MM.1S (cell line): ENCODE data around the gene SLX4IP.
"Not testable (repeated sequence)": the region's sequence is repeated elsewhere in the genome, so short reads cannot be mapped to it uniquely, and the experiment has no call there.

Experiments used
- DNase-seq: peaks from one replicate; pipeline ENCODE4 v3.0.0-alpha.2; 2015
- H2AFZ ChIP-seq: fragments of 300-600 bp; sonication (generic); 2 replicates; pipeline ENCODE4 v1.6.0; 2016; ENCODE audit warnings: antibody characterized with exemption, low read length
- H3F3A ChIP-seq: fragments of 300-600 bp; sonication (generic); 2 replicates; pipeline ENCODE4 v1.6.1; 2016; ENCODE audit warnings: mild to moderate bottlenecking, antibody characterized with exemption, low read length, moderate library complexity, mixed read lengths; ENCODE audit not compliant: insufficient read depth
- H3K27ac ChIP-seq: fragments of 300-600 bp; sonication (generic); 2 replicates; pipeline ENCODE4 v1.5.1; 2016; ENCODE audit warnings: mild to moderate bottlenecking, low read length
- H3K27me3 ChIP-seq: fragments of 300-600 bp; sonication (generic); replicated peaks from 2 replicates; pipeline ENCODE4 v1.6.0; 2016; ENCODE audit warnings: low read length; ENCODE audit not compliant: insufficient read depth
- H3K36me3 ChIP-seq: fragments of 300-600 bp; sonication (generic); replicated peaks from 2 replicates; pipeline ENCODE4 v1.6.1; 2016; ENCODE audit warnings: mild to moderate bottlenecking, low read length, mixed read lengths; ENCODE audit not compliant: insufficient read depth
- H3K4me1 ChIP-seq: fragments of 300-600 bp; sonication (generic); 2 replicates; pipeline ENCODE4 v1.6.1; 2016; ENCODE audit warnings: low read length, mixed read lengths
- H3K4me2 ChIP-seq: fragments of 300-600 bp; sonication (generic); 2 replicates; pipeline ENCODE4 v1.6.0; 2016; ENCODE audit warnings: low read depth, low read length
- H3K4me3 ChIP-seq: fragments of 300-600 bp; sonication (generic); 2 replicates; pipeline ENCODE4 v1.5.1; 2016; ENCODE audit warnings: low read length, mixed read lengths
- H3K79me2 ChIP-seq: fragments of 300-600 bp; sonication (generic); 2 replicates; pipeline ENCODE4 v1.6.1; 2016; ENCODE audit warnings: mixed run types, low read length, mixed read lengths
- H3K9ac ChIP-seq: fragments of 300-600 bp; sonication (generic); 2 replicates; pipeline ENCODE4 v1.6.1; 2016; ENCODE audit warnings: low read length, mixed read lengths
- H3K9me2 ChIP-seq: fragments of 300-600 bp; sonication (generic); replicated peaks from 2 replicates; pipeline ENCODE4 v1.6.1; 2016; ENCODE audit warnings: mild to moderate bottlenecking, low read length, mixed read lengths; ENCODE audit not compliant: insufficient read depth
- H3K9me3 ChIP-seq: fragments of 300-600 bp; sonication (generic); replicated peaks from 2 replicates; pipeline ENCODE4 v1.6.1; 2016; ENCODE audit warnings: mild to moderate bottlenecking, low read length, mixed read lengths; ENCODE audit not compliant: insufficient read depth
- H4K20me1 ChIP-seq: fragments of 300-600 bp; sonication (generic); 2 replicates; pipeline ENCODE4 v1.6.1; 2016; ENCODE audit warnings: mild to moderate bottlenecking, low read length, moderate library complexity, mixed read lengths; ENCODE audit not compliant: insufficient read depth
- EZH2 ChIP-seq: fragments of 300-600 bp; sonication (generic); optimal IDR thresholded peaks from 2 replicates; pipeline ENCODE3; 2017; ENCODE audit warnings: low read depth, mild to moderate bottlenecking, antibody characterized with exemption, low read length, mixed read lengths
- EZH2phosphoT487 ChIP-seq: fragments of 300-600 bp; sonication (generic); IDR thresholded peaks from 2 replicates; pipeline ENCODE4 v1.6.1; 2018; ENCODE audit warnings: antibody characterized with exemption, low read length
- TF ChIP-seq, protein P1 (sequence below): fragments of 300-600 bp; sonication (generic); IDR thresholded peaks from 2 replicates; pipeline ENCODE4 v1.5.1; 2016; ENCODE audit warnings: antibody characterized with exemption, low read length, mixed read lengths

Gene SLX4IP

DNA sequence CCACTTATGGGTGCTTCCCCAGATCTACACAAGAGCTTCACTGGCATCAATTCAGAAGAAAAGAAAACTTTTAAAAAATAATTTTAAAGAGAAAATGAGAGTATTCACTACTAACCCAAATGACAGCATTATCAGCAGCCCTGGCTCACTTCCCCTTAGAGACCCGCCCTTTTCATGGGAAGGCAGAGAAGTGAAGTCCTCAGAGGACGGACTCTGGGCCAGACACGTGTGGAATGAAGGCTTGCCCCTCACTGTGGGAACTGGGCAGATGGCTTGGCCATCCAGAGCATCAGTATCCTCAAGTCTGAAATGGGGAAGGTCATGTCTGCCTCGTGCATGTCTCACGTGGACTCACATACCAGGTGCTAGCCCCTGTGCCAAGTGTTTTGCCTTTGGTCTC is 175.1 kb downstream of the SLX4IP start:
- no peaks in the 10 kb centered on the region for H3K9me2 ChIP-seq
- H3K36me3 ChIP-seq, result no peaks in the 10 kb centered on the region
- no peak overlapping the region for H3K27ac ChIP-seq
- TF ChIP-seq, protein P1, sequence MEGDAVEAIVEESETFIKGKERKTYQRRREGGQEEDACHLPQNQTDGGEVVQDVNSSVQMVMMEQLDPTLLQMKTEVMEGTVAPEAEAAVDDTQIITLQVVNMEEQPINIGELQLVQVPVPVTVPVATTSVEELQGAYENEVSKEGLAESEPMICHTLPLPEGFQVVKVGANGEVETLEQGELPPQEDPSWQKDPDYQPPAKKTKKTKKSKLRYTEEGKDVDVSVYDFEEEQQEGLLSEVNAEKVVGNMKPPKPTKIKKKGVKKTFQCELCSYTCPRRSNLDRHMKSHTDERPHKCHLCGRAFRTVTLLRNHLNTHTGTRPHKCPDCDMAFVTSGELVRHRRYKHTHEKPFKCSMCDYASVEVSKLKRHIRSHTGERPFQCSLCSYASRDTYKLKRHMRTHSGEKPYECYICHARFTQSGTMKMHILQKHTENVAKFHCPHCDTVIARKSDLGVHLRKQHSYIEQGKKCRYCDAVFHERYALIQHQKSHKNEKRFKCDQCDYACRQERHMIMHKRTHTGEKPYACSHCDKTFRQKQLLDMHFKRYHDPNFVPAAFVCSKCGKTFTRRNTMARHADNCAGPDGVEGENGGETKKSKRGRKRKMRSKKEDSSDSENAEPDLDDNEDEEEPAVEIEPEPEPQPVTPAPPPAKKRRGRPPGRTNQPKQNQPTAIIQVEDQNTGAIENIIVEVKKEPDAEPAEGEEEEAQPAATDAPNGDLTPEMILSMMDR, result no peak
- no peak for TF ChIP-seq EZH2phosphoT487
- TF ChIP-seq EZH2, result no peak
- H3K79me2 ChIP-seq, result no peaks in the 10 kb centered on the region
- no peaks in the 10 kb centered on the region for H3F3A ChIP-seq
- H3K4me1 ChIP-seq, result no peaks in the 10 kb centered on the region
- no peak overlapping the region for H3K4me2 ChIP-seq
- H3K27me3 ChIP-seq, result no peaks in the 10 kb centered on the region
- no peaks in the 10 kb centered on the region for H3K9me3 ChIP-seq
- no peak for DNase-seq
- H2AFZ ChIP-seq, result no peak overlapping the region
- no peak overlapping the region for H3K9ac ChIP-seq
- no peak overlapping the region for H3K4me3 ChIP-seq
- no peaks in the 10 kb centered on the region for H4K20me1 ChIP-seq

DNA sequence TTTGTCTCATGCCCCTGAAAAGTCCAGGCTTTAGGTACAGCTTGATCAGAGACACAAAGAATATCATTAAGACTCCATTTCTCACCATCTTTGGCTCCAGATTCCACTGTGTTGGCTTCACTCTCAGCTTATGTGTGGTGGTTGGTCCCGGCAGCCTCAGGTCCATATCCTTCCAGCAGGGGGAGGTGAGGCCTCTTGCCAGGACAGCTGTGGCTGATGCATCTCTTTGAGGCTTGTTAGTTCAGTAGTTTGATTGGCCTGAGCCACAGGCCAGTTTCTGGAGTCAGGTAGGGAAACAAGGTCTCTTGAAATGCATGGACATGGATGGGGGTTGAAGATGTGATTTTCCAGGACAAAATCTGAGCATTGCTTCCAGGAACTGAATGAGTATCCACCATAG is 176.3 kb downstream of the SLX4IP start:
- Histone ChIP-seq H3K79me2 (no peaks in the 10 kb centered on the region), H3K9me2 (no peaks in the 10 kb centered on the region), H3K27me3 (no peaks in the 10 kb centered on the region), H3K27ac (no peak overlapping the region), H3F3A (no peaks in the 10 kb centered on the region), H3K9ac (no peak overlapping the region), H2AFZ (no peak overlapping the region), H3K4me3 (no peak overlapping the region), H3K4me2 (no peak overlapping the region), H4K20me1 (no peaks in the 10 kb centered on the region), H3K36me3 (no peaks in the 10 kb centered on the region), H3K9me3 (no peaks in the 10 kb centered on the region), H3K4me1 (no peaks in the 10 kb centered on the region)
- TF ChIP-seq, protein P1, result peak; percentile 26
- TF ChIP-seq EZH2phosphoT487, result no peak
- DNase-seq, result no peak

DNA sequence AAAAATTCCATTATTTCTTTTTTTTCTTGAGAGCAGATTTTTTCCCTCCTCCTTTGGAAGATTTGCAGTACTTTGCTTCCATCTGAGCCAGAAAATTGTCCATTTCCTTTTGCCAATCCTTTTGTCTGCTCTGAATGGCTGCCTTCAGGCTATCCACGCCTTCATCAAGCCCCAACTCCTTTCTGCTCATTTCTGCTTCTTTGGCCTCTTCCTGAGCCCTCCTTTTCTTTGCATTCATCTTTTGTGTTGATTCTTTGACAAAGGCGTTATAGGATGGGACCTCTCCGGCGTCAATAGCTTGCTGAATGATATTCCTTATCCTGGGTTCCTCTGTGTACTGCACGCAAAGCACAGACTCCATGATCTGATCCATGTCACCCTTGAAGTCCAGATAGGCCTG is 178.3 kb downstream of the SLX4IP start:
- not testable (repeated sequence) for H3K36me3 ChIP-seq, H3F3A ChIP-seq, H3K9me3 ChIP-seq, H3K4me3 ChIP-seq, DNase-seq, H2AFZ ChIP-seq, H3K4me1 ChIP-seq, H3K9ac ChIP-seq, H3K4me2 ChIP-seq, H3K27me3 ChIP-seq, H3K27ac ChIP-seq, H3K9me2 ChIP-seq, H3K79me2 ChIP-seq, H4K20me1 ChIP-seq

DNA sequence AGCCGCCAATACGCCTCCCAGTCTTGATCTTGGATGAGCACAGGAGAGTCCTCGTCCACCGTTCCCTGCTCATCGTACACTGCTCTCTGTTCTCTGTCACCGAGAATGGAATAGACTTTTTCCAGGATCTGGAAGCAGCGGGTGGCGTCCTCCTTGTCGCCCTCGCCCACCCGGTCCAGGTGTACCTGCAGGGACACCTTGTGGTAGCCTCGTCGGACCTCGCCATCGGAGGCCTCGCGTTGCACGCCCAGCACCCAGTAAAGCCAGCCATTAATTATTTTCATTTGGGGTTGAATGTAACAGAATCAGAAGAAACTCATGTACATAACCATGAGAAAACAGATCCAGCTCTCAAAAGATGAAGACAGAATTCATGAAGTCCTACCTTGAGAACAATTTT is 178.8 kb downstream of the SLX4IP start:
- no peaks in the 10 kb centered on the region for H4K20me1 ChIP-seq
- no peaks in the 10 kb centered on the region for H3K9me3 ChIP-seq
- H3K36me3 ChIP-seq, result no peaks in the 10 kb centered on the region

More for the DNA sequence above, 178.8 kb downstream of the SLX4IP start:
- TF ChIP-seq EZH2phosphoT487 (no peak), EZH2 (no peak)
- TF ChIP-seq, protein P1, result no peak
- Histone ChIP-seq H3K4me3 (no peak overlapping the region), H3K4me1 (no peaks in the 10 kb centered on the region), H3K9me2 (no peaks in the 10 kb centered on the region), H3F3A (no peaks in the 10 kb centered on the region), H3K79me2 (no peaks in the 10 kb centered on the region), H2AFZ (no peak overlapping the region), H3K4me2 (no peak overlapping the region), H3K27ac (no peak overlapping the region), H3K27me3 (no peaks in the 10 kb centered on the region), H3K9ac (no peak overlapping the region)
- no peak for DNase-seq
